Adrenal gland (tissue), 12 donors: ENCODE data around the gene CEP162. TPM values are rescaled to one million over a fixed set of nuclear protein-coding genes. Genes with fewer than 3 reads are reported as not detected.

ENCODE experiments used
- DNase-seq, 7 donors: peaks; one replicate each; pipeline ENCODE4 v3.0.0-alpha.2; 2019 to 2020
- H3K27ac ChIP-seq, 5 donors: fragments of 200-600 bp; sonication (generic) in 4 of 5; 1 replicate in 3 of 5; 2 replicates in 2 of 5; pipeline versions ENCODE4 v1.5.1 to v1.8.0; 2016 to 2020; ENCODE audit warnings: mild to moderate bottlenecking in 1 of 5
- H3K27me3 ChIP-seq: fragments of 200-600 bp; 2 replicates; pipeline ENCODE4 v1.8.0; 2021
- H3K36me3 ChIP-seq, 2 donors: fragments of 200-600 bp; replicated peaks in 1 of 2; 1 replicate in 1 of 2; 2 replicates in 1 of 2; pipeline versions ENCODE4 v1.5.1 to v1.8.0; 2018 to 2022
- H3K4me1 ChIP-seq, 2 donors: fragments of 200-600 bp; replicated peaks in 1 of 2; 1 replicate in 1 of 2; 2 replicates in 1 of 2; pipeline versions ENCODE4 v1.5.1 to v1.8.0; 2018 to 2021
- H3K4me3 ChIP-seq, 4 donors: fragments of 200-600 bp; sonication (generic) in 3 of 4; one replicate each; pipeline ENCODE4 v1.5.1; 2016 to 2018
- H3K9me3 ChIP-seq, 3 donors: fragments of 200-600 bp; sonication (generic) in 1 of 3; replicated peaks in 1 of 3; 1 replicate in 2 of 3; 2 replicates in 1 of 3; pipeline versions ENCODE4 v1.5.1 to v1.8.0; 2016 to 2021
- CTCF ChIP-seq, 6 experiments: fragments of 450-650 bp in 4 of 6; fragments of 200-600 bp in 2 of 6; sonication (generic) in 1 of 6; IDR thresholded peaks; 1 replicate in 5 of 6; 2 replicates in 1 of 6; pipeline versions ENCODE4 v1.5.1 to v1.8.0; 2016 to 2021; ENCODE audit warnings: antibody characterized with exemption in 6 of 6, mild to moderate bottlenecking in 2 of 6, moderate library complexity in 1 of 6
- POLR2A ChIP-seq, 2 donors: fragments of 450-650 bp; IDR thresholded peaks; one replicate each; pipeline ENCODE4 v1.6.1; 2017; ENCODE audit warnings: antibody characterized with exemption in 2 of 2, mild to moderate bottlenecking in 2 of 2, moderate library complexity in 1 of 2
- WGBS, 4 donors: extraction: QIAGEN DNeasy Blood & Tissue Kit in 2 of 4; methylation state at CpG; one replicate each; pipeline versions ENCODE4 v1.1.5 to v1.1.7; 2013 to 2017; 5-methylcytosine and 5-hydroxymethylcytosine counted together
- intact Hi-C, 2 donors: fragments of 100-400 bp; cut with DNase I; formaldehyde crosslinking; loops; one replicate each; pipeline versions ENCODE4 v1.14.1 to v1.15.0; 2022 to 2023
- polyA plus RNA-seq, 3 donors: library from polyadenylated mRNA; stranded (reverse); fragments of 200-250 nt in 2 of 3; fragments of 350-450 nt in 1 of 3; fragmentation: Illumina TruSeq in 1 of 3; extraction: RNeasy Lipid Tissue Mini Kit (QIAGEN cat#74804) in 1 of 3; gene quantifications; one replicate each; pipeline ENCODE4 v1.2.3, GENCODE V29; 2013 to 2014
- total RNA-seq, 9 donors: library from RNA; depleted of rRNA in 4 of 9; stranded (reverse); fragments of >200 nt in 4 of 9; fragments of 120-200 nt in 1 of 9; fragmentation: NEBNext Ultra II Directional in 1 of 9; extraction: Animal tissue kit (Norgen Biotek cat#: 25700) in 1 of 9; gene quantifications; one replicate each; pipeline versions ENCODE4 v1.1.0 to v1.2.4, GENCODE V29; 2013 to 2023
- donor health status: healthy with polysubstance abuse.
- donor health status: Bipolar disorder and iron deficiency.
- donor health status: DM: yes; HTN: yes; CAD: no.
- donor health status: DM: no; HTN: no; CAD: no.
- donor health status: DM: no; HTN: no; CAD: no.
- donor health status: DM: yes; HTN: yes; CAD: no.

CEP162 gene
- total and polyA plus RNA-seq, 12 donors, result 3.2 to 15.5 (median 6.3) TPM

GRCh38 chr6:84182001-84182400 lies 45.4 kb downstream of the CEP162 start:
- no peaks in the 10 kb centered on the region for H3K27me3 ChIP-seq
- 88 to 91% (median 90%) methylated on average over 1 of the region's 1 CpG for WGBS, 4 donors
- intact Hi-C loops, result no loop called here
- H3K36me3 ChIP-seq, result no peaks in the 10 kb centered on the region
- no peaks in the 10 kb centered on the region for H3K4me1 ChIP-seq
- H3K4me3 ChIP-seq, result no peak overlapping the region
- no peak for TF ChIP-seq CTCF (IDR thresholded peaks at IDR 0.05)
- TF ChIP-seq POLR2A (IDR thresholded peaks at IDR 0.05), result no peak
- H3K9me3 ChIP-seq, result no peaks in the 10 kb centered on the region
- no peak overlapping the region for H3K27ac ChIP-seq
- no peak for DNase-seq

- no peak overlapping the region for H3K4me3 ChIP-seq
- H3K36me3 ChIP-seq, result no peaks in the 10 kb centered on the region
- H3K9me3 ChIP-seq, result no peaks in the 10 kb centered on the region
- 87 to 92% (median 92%) methylated on average over 4 of the region's 4 CpGs for WGBS, 4 donors
- DNase-seq, result peak in 2 of 7 donors; percentile 11 to 30
- H3K27ac ChIP-seq, result no peak overlapping the region
- intact Hi-C loops, result no loop called here
- no peaks in the 10 kb centered on the region for H3K27me3 ChIP-seq
- no peak for TF ChIP-seq CTCF (IDR thresholded peaks at IDR 0.05)
- no peak for TF ChIP-seq POLR2A (IDR thresholded peaks at IDR 0.05)
- H3K4me1 ChIP-seq, result no peaks in the 10 kb centered on the region
Measured at GRCh38 chr6:84177241-84177640, 50.2 kb downstream of the CEP162 start.

GRCh38 chr6:84172574-84172973 lies 54.9 kb downstream of the CEP162 start:
- intact Hi-C loops, result no loop called here

GRCh38 chr6:84172080-84172479 lies 55.4 kb downstream of the CEP162 start:
- Histone ChIP-seq H3K36me3 (no peaks in the 10 kb centered on the region), H3K9me3 (no peaks in the 10 kb centered on the region), H3K4me3 (no peak overlapping the region), H3K4me1 (no peaks in the 10 kb centered on the region), H3K27ac (no peak overlapping the region), H3K27me3 (no peaks in the 10 kb centered on the region)
- intact Hi-C loops, result no loop called here
- WGBS, 4 donors, result 93 to 99% (median 95%) methylated on average over 2 of the region's 2 CpGs
- TF ChIP-seq POLR2A (IDR thresholded peaks at IDR 0.05) (no peak), CTCF (IDR thresholded peaks at IDR 0.05) (no peak)
- no peak for DNase-seq

More at GRCh38 chr6:84172574-84172973, 54.9 kb downstream of the CEP162 start:
- WGBS, 4 donors, result 90 to 100% (median 97%) methylated on average over 1 of the region's 1 CpG
- TF ChIP-seq POLR2A (IDR thresholded peaks at IDR 0.05) (no peak), CTCF (IDR thresholded peaks at IDR 0.05) (no peak)
- Histone ChIP-seq H3K27ac (no peak overlapping the region), H3K36me3 (no peaks in the 10 kb centered on the region), H3K4me3 (no peak overlapping the region), H3K9me3 (no peaks in the 10 kb centered on the region), H3K27me3 (no peaks in the 10 kb centered on the region), H3K4me1 (no peaks in the 10 kb centered on the region)
- DNase-seq, result no peak
